ENCODE data around the gene SHC2. TPM values are rescaled to one million over a fixed set of nuclear protein-coding genes. Genes with fewer than 3 reads are reported as not detected.

SHC2 gene
- total and polyA plus RNA-seq, 2 of the 8 experiments (the other 6 are each of a cell fraction or from before 2014, with no cell fraction given), result 4.4 to 7.3 TPM

- no peak for TF ChIP-seq BRCA1 (IDR thresholded peaks at IDR 0.05; ENCODE audit: low read depth, low read length)
- TF ChIP-seq SIN3A (conservative IDR thresholded peaks at IDR 0.05 in 1 of 2, IDR thresholded peaks at IDR 0.05 in 1 of 2; ENCODE audit: low read depth in 1 of 2, low read length in 2 of 2), result no peak
- no peak for TF ChIP-seq EGR1 (IDR thresholded peaks at IDR 0.05; ENCODE audit: borderline replicate concordance, low read depth, low read length)
- no peak for TF ChIP-seq FOSL1 (IDR thresholded peaks at IDR 0.05; ENCODE audit: insufficient read depth, low read depth, low read length)
- TF ChIP-seq KDM5A (IDR thresholded peaks at IDR 0.05; ENCODE audit: low read length), result no peak
- no peak for TF ChIP-seq TCF12 (IDR thresholded peaks at IDR 0.05; ENCODE audit: low read depth, low read length)
- TF ChIP-seq POLR2AphosphoS5 (IDR thresholded peaks at IDR 0.05; ENCODE audit: low read depth, low read length), result no peak
- no peak for TF ChIP-seq SUZ12 (IDR thresholded peaks at IDR 0.05; ENCODE audit: low read length)
These were observed 33.6 kb upstream of the SHC2 start (continued) for GRCh38 chr19:494171-495080.

Measured in H1 (cell line).